Keratinocyte (primary cell): ENCODE measurements around the gene ACD. TPM values are rescaled to one million over a fixed set of nuclear protein-coding genes. Genes with fewer than 3 reads are reported as not detected.
A peak's percentile ranks its signal among the peaks of the same experiment; 100 is the strongest.

Experiments
- DNase-seq: peaks from one replicate; pipeline ENCODE4 v3.0.0-alpha.2; 2011; ENCODE audit warnings: low read depth, missing footprints, low spot score
- FAIRE-seq: peaks from 2 replicates; lab custom pipeline; 2011; peaks lifted over from hg19 to GRCh38; lab: Jason Lieb, UNC
- H2AFZ ChIP-seq: 2 replicates; pipeline ENCODE4 v1.6.0; 2012; ENCODE audit warnings: low read length, control low read depth, inconsistent platforms; ENCODE audit not compliant: control insufficient read depth
- H3K27ac ChIP-seq: 2 replicates; pipeline ENCODE4 v1.5.1; 2011; ENCODE audit warnings: low read length; ENCODE audit not compliant: control insufficient read depth, insufficient read depth
- H3K27me3 ChIP-seq: 3 replicates; pipeline ENCODE4 v1.6.0; 2011; ENCODE audit warnings: low read length; ENCODE audit not compliant: control insufficient read depth, insufficient read depth; ENCODE audit errors: extremely low read depth
- H3K36me3 ChIP-seq, 2 experiments: 2 replicates in 1 of 2; 3 replicates in 1 of 2; pipeline ENCODE4 v1.5.1; 2011; ENCODE audit warnings: low read length in 2 of 2, mild to moderate bottlenecking in 1 of 2; ENCODE audit not compliant: control insufficient read depth in 2 of 2, insufficient read depth in 2 of 2; ENCODE audit errors: extremely low read depth in 1 of 2
- H3K4me1 ChIP-seq: 3 replicates; pipeline ENCODE4 v1.5.1; 2011; ENCODE audit warnings: low read length; ENCODE audit not compliant: control insufficient read depth, insufficient read depth; ENCODE audit errors: extremely low read depth
- H3K4me2 ChIP-seq: 3 replicates; pipeline ENCODE4 v1.6.0; 2011; ENCODE audit warnings: low read depth, low read length; ENCODE audit not compliant: control insufficient read depth, insufficient read depth; ENCODE audit errors: extremely low read depth
- H3K4me3 ChIP-seq, 3 experiments: fragments of 200-600 bp in 1 of 3; sonication (generic) in 1 of 3; 2 replicates in 2 of 3; 3 replicates in 1 of 3; pipeline ENCODE4 v1.5.1; 2011 to 2016; ENCODE audit warnings: low read length in 3 of 3, mild to moderate bottlenecking in 3 of 3, control low read depth in 2 of 3, inconsistent platforms in 1 of 3, low read depth in 1 of 3, mixed read lengths in 1 of 3, mixed run types in 1 of 3, moderate library complexity in 1 of 3; ENCODE audit not compliant: control insufficient read depth in 2 of 3, insufficient read depth in 2 of 3; ENCODE audit errors: extremely low read depth in 1 of 3
- H3K79me2 ChIP-seq: 2 replicates; pipeline ENCODE4 v1.6.0; 2012; ENCODE audit warnings: low read length; ENCODE audit not compliant: control insufficient read depth, insufficient read depth
- H3K9ac ChIP-seq: 3 replicates; pipeline ENCODE4 v1.6.0; 2011; ENCODE audit warnings: low read length; ENCODE audit not compliant: control insufficient read depth, insufficient read depth; ENCODE audit errors: extremely low read depth
- H3K9me1 ChIP-seq: 3 replicates; pipeline ENCODE4 v1.6.0; 2011; ENCODE audit warnings: low read length; ENCODE audit not compliant: control insufficient read depth, insufficient read depth; ENCODE audit errors: extremely low read depth
- H3K9me3 ChIP-seq: 2 replicates; pipeline ENCODE4 v1.5.1; 2012; ENCODE audit warnings: low read depth, low read length; ENCODE audit not compliant: control insufficient read depth
- H4K20me1 ChIP-seq: 3 replicates; pipeline ENCODE4 v1.6.0; 2011; ENCODE audit warnings: low read length; ENCODE audit not compliant: control insufficient read depth, insufficient read depth; ENCODE audit errors: extremely low read depth
- CTCF ChIP-seq, 3 experiments: IDR thresholded peaks in 1 of 3; conservative IDR thresholded peaks in 1 of 3; optimal IDR thresholded peaks in 1 of 3; 2 replicates in 2 of 3; 3 replicates in 1 of 3; pipeline versions ENCODE3 to v1.5.1; 2011; ENCODE audit warnings: low read length in 3 of 3, mild to moderate bottlenecking in 3 of 3, moderate library complexity in 2 of 3, control low read depth in 1 of 3, inconsistent platforms in 1 of 3; ENCODE audit not compliant: insufficient read depth in 2 of 3; ENCODE audit errors: extremely low read depth in 1 of 3
- EZH2 ChIP-seq: IDR thresholded peaks from one replicate; pipeline ENCODE4 v1.6.1; 2012; ENCODE audit warnings: inconsistent platforms, mild to moderate bottlenecking, low read length, moderate library complexity
- dilution Hi-C: fragments of 300-500 bp; cut with MboI; formaldehyde crosslinking; loops from one replicate; pipeline ENCODE4 v1.7.0; 2020; ENCODE audit warnings: low sequenced_read_pairs; ENCODE audit not compliant: extremely low pct_ligation_motif_present
- polyA plus RNA-seq, 5 experiments: library from polyadenylated mRNA; depleted of rRNA in 3 of 5; stranded (reverse) in 3 of 5; stranded (forward) in 1 of 5; unstranded in 1 of 5; fragments of >200 nt; gene quantifications; 1 replicate in 1 of 5; 2 replicates in 3 of 5; 3 replicates in 1 of 5; pipeline versions ENCODE4 v1.2.1 to v1.2.3, GENCODE V29; 2011 to 2012; ENCODE audit warnings: missing spikeins in 2 of 5, low read depth in 1 of 5, low replicate concordance in 1 of 5

The ACD gene
- polyA plus RNA-seq, 1 donor (not counting 4 experiments of a cell fraction or from before 2014, with no cell fraction given): 12.9 TPM

DNA sequence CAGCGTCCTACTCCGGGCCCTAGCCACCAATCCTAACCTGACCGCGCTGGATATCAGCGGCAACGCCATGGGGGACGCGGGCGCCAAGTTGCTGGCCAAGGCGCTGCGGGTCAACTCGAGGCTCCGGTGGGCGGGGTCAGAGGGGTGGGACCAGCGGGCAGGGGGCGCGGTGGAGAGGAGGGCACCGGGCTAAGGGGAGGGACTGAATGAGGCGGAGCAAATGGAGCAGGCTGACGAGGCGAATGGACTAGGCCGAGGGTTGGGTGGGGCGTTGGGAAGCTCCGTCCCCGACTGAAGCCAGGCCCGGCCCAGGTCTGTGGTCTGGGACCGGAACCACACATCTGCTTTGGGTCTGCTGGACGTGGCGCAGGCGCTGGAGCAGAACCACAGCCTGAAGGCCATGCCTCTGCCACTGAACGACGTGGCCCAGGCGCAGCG lies 10.5 kb downstream of the ACD start:
- H3K27me3 ChIP-seq: peaks cover 93% of the 10 kb centered on the region
- DNase-seq (no peak), FAIRE-seq (no peak)
- no peak overlapping the region for H2AFZ ChIP-seq
- dilution Hi-C loops: no loop called here
- no peaks in the 10 kb centered on the region for H3K79me2 ChIP-seq
- no peak for TF ChIP-seq EZH2
- TF ChIP-seq CTCF (optimal IDR thresholded peaks at IDR 0.05 in 1 of 3, IDR thresholded peaks at IDR 0.05 in 1 of 3, conservative IDR thresholded peaks at IDR 0.05 in 1 of 3; ENCODE audit: extremely low read depth in 1 of 3, insufficient read depth in 2 of 3, low read length in 3 of 3): no peak
- no peaks in the 10 kb centered on the region for H3K36me3 ChIP-seq
- H3K4me1 ChIP-seq: no peaks in the 10 kb centered on the region
- no peaks in the 10 kb centered on the region for H3K9me3 ChIP-seq
- no peak overlapping the region for H3K27ac ChIP-seq
- no peak overlapping the region for H3K9ac ChIP-seq
- no peak overlapping the region for H3K4me2 ChIP-seq
- peaks cover 2% of the 10 kb centered on the region for H4K20me1 ChIP-seq
- H3K9me1 ChIP-seq: no peaks in the 10 kb centered on the region
- H3K4me3 ChIP-seq: no peak overlapping the region

DNA sequence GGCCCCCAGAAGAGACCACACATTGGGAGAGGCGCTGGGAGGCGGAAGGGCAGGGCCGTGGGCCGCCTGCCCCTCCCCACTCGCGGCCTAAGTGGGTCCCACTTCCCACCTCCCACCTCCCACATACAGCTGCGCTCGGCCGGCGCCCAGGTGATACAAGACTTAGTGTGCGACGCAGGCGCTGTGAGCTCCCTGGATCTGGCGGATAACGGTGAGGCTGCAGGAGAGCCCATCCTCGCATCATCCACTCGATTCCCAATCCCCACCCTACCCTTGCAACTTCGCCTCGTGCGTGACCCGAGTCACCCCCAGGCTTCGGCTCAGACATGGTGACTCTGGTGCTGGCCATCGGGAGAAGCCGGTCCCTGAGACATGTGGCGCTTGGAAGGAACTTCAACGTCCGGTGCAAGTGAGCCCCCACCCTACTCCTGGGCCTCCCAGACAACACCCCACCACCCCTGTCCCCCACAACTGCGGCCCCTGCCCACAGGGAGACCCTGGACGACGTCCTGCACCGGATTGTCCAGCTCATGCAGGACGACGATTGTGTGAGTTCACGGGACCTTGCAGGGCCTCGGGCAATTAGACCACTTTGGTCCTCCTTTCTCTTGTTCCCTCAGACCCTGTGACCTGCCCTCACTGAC lies 11.2 kb downstream of the ACD start:
- FAIRE-seq (no peak), DNase-seq (no peak)
- Histone ChIP-seq H3K4me1 (no peaks in the 10 kb centered on the region), H3K9ac (no peak overlapping the region), H2AFZ (no peak overlapping the region), H3K9me3 (no peaks in the 10 kb centered on the region), H3K27me3 (peaks cover 89% of the 10 kb centered on the region), H3K4me3 (no peak overlapping the region), H3K4me2 (no peak overlapping the region), H4K20me1 (peaks cover 2% of the 10 kb centered on the region), H3K36me3 (no peaks in the 10 kb centered on the region), H3K9me1 (no peaks in the 10 kb centered on the region), H3K79me2 (no peaks in the 10 kb centered on the region), H3K27ac (no peak overlapping the region)
- dilution Hi-C loops: no loop called here
- TF ChIP-seq EZH2 (peak; percentile 69), CTCF (optimal IDR thresholded peaks at IDR 0.05 in 1 of 3, IDR thresholded peaks at IDR 0.05 in 1 of 3, conservative IDR thresholded peaks at IDR 0.05 in 1 of 3; ENCODE audit: extremely low read depth in 1 of 3, insufficient read depth in 2 of 3, low read length in 3 of 3) (no peak)
